HG03565 (cell line): Measurements from ENCODE around the gene LCLAT1.
A peak's percentile ranks its signal among the peaks of the same experiment; 100 is the strongest.
"Not testable (repeated sequence)": the region's sequence is repeated elsewhere in the genome, so short reads cannot be mapped to it uniquely, and the experiment has no call there.

Source experiments
- ATAC-seq: cut with Tn5 transposase; IDR thresholded peaks from one replicate; pipeline ENCODE4 v1.9.1; 2021; ENCODE audit warnings: mild to moderate bottlenecking, moderate library complexity; ENCODE audit not compliant: unreplicated experiment

Gene LCLAT1

DNA sequence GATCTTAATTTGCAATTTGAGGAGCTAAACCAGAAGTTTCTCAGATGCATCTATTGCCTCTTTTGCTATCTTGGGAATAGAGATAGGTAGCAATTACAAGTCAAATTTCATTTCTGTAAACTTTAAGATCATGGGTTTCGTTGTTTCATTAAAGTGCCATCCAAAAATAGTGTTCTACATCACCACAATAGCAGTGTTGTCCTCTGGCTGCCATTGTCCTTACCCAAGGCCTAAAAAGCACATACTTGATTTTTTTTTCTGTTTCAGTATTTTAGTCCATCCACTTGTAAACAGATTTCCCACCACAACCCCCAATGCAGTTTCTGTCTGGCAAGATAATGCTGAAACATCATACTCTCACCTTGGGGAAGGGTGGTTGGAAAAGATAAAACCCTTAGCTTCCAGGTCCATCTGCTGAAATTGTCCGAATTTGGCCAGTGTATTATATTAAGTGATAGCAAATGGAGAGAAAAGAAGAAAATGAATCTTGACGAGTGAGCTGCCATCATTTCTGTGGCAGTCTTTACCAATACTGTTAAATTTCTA, 136.2 kb downstream of the LCLAT1 start:
- ATAC-seq: no peak

DNA sequence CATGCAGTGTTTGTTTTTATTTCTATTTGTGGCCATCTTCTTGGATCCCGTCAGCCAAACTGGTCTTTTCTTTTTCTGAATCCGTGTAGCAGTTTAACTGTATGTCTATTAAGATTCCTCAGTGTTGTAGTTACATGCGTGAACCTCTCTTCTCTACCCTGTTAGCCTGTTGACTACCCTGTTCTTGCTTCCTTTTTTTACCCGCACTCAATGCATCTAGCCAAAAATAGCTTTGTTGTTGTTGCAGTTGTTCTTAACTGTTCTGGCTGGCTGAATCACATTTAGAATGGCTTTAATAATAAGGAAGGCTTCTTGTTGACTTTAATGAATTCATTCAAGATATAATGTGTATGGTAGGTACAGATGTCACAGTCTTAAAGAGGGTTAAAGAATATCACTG, 137.1 kb downstream of the LCLAT1 start:
- ATAC-seq: no peak

DNA sequence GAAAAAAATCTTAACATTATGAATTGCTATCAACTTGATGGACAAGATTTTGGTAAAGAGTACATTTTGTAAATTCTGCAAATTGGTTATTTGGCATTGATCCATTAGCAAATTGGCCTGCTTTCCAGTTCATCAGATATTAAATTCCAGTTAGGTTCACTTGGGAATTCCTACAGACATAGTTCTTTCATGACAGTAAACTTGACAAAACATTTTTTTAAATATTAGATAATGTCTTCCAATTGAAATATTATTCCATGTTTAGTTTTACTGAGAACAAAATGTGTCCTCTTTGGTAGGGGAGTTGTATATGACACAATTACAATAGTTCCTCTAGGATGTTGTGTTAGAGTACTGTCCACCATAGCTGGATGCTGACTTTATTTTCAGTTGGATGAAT, 141.9 kb downstream of the LCLAT1 start:
- no peak for ATAC-seq

DNA sequence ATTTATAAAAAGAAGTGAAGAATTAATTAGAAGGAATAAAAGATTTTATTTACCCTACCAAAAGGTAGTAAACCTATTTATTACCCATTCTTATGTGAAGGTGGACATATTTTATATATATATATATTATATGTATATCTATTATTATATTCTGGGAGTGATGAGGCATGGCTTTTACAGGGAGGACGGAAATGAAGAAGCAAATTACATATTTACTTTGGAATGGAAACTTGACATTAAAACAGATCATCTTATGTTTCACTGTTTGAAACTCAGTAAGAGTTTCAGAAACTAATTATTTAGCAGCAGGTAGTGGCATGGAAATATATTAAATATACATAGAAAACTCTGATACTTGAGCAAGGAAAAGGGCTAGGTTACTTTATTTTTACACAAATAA, 143.4 kb downstream of the LCLAT1 start:
- ATAC-seq: no peak

DNA sequence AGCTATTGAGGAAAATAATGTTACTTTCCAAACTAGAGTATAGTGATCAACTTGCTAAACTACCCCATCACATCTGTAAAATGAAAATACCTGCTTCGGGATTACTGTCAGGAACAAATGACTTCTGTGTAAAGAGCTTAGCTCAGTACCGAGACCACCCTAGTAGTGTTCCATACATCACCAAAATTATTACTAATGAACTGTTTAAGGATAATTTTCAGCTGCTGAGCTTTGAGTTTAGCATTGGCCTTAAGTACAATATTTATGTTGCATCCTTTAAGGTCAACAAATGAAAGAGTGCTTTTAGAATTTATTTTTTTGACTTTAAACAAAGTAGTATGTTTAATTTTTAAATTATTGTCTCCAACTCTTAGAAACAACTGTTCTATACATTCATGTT, 144.1 kb downstream of the LCLAT1 start:
- ATAC-seq: no peak

DNA sequence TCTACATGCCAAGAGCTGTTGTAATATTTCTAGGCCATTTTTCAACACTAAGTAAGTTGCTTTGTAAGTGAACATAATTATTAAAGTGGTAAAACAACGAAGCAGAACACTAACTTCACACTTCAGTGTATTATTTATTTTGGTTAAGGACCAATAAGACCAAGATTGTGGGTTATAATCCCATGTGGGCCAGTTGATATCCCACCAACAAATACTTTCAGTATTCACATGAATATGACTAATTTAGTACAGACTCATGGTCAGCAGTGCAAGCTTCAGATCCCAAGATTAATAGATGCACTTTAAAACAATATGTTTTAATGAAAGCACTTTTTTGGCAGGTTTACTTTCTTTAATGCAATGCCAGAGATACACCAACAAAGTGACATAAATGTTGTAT, 154.3 kb downstream of the LCLAT1 start:
- ATAC-seq: no peak

DNA sequence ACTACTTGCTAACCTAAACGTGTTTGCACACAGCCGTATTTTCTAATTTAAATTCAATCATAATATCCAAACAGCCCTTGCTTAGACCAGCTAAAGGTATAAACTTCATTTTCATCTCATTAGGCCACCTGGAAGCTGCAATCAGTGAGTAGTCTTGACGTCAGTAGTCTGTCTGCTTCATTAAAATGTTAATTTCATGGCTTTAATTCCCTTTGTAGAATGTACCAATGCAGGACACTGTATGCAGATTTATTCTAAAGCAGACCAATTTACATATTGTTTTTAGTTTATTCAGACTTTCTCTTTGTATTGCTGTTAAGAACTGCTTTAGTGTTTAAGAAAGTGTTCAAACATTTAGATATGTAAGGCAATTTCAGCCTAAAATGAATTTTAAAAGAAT, 158.2 kb downstream of the LCLAT1 start:
- ATAC-seq: no peak

DNA sequence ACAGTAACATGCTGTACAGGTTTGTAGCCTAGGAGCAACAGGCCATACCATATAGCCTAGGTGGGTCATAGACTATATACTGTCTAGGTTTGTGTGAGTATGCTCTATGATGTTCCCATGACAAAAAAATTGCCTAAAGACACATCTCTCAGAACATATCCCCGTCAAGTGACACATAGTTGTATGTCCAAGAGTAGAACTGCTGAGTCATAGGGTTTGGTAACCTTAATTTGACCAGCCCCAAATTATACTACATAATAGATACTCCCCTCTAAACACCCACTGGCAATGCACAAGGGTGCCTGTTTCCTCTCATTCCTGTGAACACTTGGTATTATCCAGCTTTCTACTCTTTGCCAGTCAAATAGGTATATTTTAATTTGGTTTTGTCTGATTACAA, 161.6 kb downstream of the LCLAT1 start:
- no peak for ATAC-seq

DNA sequence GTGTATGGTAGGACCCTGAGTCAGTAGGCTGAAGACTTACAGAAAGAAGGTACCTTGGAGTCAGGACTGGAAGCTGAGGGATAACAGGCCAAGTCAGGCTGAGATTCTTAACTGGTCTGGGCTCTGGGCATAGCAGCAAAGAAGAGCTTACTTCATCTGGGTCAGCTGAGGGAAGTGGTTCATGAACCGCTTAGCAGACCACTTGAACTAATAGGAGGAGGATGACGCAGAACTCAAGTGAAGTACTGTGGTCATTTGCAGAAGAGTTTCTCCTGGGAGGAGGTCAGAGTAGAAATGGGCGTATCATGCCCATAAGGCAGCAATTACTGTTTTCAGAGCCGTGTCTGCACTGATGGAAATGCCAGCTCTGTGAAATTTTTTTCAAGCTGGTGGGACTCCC, 164.5 kb downstream of the LCLAT1 start:
- no peak for ATAC-seq

DNA sequence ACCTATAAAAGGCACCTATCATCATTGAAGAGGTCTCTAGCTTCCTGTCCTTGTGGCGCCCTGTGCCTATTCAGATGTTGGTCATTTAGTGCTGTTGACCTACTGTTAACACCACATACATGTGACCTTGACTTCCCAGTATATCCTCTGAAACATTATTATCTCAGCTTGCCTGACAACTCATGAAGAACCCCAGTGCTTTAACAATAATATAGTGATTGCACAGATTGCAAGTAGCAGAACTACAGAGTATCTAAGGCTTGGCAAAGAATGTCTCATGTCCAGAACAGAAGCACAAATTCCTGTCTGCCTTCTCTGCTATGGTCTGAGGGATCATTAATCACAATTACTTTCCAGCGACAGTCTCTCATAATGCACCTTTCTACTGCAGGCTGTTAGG, 165.3 kb downstream of the LCLAT1 start:
- ATAC-seq: no peak

DNA sequence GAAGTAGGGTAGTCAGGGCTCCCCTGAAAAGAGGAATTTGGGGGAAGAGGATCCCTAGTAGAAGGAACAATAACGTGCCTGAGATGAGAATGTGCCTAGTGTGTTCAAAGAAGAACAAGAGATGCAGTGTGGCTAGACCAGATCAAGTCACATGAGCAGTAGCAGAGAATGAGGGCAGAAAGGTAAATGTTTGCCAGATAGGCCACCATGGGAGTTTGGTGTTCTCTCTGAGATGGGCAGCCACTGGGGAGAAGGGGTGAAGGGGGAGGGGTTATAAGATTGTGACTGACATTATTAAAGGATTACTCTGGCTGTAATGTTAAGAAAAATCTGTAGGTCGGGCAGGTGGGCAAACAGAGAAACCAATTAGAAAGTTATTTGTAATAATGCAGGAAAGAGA, 166.0 kb downstream of the LCLAT1 start:
- ATAC-seq: no peak

DNA sequence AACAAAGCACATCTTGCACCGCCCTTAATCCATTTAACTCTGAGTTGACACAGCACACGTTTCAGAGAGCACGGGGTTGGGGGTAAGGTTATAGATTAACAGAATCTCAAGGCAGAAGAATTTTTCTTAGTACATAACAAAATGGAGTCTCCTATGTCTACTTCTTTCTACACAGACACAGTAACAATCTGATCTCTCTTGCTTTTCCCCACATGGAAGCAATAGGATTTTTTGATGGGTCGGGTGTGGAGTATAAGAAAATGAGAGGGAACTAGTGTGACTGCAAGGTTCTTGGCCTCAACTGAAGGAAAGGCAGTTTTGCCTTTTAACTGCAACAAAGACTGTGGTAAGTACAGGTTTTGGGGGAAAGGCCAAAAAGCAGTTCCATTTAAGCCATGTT, 167.2 kb downstream of the LCLAT1 start:
- ATAC-seq: not testable (repeated sequence)

DNA sequence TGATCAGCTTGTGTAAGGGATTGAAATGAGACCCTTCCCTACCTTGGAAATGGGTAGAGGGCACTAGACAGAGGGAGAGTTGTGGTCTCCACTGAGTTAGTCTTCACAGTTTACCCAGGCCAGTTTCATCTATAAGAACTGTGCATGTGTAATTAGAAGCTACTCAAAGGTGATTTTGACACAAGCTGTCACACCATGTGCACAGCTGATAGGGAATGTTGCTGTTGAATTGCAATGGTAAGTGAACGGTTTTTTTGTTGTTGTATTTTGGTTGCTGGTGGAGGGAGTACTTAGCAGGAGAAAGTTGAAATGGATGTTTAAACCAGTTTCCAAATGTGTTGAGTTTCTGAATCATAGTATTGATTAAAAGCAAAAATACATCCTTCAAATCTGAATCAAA, 168.9 kb downstream of the LCLAT1 start:
- no peak for ATAC-seq

DNA sequence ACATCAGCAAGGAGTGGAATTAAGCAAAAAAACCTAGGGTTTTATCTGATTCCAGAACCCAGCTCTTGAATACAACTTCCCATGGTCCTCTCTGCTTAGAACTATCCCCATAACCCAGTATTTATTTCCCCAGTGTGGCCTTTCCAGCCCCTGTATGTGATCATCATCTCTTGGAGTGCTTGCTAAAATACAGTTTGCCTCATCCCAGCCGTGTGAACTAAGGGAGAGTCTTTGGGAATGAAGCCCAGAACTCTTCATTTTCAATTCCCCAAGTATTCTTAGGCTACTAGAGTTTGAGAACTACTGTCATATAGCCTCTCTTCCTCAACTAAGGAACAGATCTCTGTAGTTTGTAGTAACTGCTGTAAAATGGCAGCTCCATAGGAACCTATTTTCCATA, 173.1 kb downstream of the LCLAT1 start:
- ATAC-seq: no peak

DNA sequence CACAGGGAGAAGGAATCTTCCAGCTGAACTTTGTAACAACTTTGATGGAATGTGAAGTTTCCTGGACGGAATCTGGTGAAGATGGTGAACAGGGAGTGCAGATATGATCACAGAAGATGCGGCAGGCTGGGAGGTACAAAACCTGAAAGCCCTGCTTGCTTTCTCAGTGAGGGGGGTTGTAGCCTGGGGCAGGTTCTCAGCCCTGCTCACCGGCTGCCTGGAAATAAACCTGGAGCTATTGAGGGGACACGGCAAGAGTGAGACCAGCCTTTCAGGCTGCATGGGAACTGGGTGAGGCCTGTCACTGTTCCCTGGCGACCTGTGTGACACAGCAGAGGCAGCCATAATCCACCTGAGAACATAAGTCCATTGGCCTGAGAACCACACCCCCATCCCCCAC, 174.8 kb downstream of the LCLAT1 start:
- ATAC-seq: no peak

DNA sequence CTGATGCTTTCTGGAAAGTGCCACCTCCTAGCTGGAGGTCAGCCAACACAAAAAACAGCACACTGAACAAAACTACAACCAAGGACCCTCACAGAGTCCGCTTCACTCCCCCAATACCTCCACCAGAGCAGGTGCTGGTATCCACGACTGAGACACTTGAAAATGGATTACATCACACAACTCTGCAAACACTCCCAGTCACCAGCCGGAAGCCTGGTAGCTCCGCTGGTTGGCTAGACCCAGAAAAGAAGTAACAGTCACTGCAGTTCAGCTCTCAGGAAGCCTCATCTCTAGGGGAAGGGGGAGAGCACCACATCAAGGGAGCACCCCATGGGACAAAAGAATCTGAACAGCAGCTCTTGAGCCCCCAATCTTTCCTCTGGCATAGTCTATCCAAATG, 175.4 kb downstream of the LCLAT1 start:
- no peak for ATAC-seq

DNA sequence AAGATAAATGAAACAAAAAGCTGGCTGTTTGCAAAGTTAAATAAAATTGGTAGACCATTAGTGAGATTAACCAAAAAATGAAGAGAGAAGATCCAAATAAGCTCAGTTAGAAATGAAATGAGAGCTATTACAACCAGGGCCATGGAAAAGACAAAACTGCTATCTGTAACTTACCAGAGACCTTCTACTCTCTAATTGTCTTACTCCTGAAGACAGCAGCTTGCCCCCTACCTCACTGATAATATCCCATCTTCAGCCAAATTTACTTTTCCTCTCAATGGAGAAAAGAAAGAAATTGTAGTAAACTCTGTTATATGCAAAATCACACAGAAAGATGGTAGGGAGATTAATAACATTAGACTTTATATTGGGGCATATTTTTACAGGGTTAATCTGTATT, 178.2 kb downstream of the LCLAT1 start:
- ATAC-seq: no peak

DNA sequence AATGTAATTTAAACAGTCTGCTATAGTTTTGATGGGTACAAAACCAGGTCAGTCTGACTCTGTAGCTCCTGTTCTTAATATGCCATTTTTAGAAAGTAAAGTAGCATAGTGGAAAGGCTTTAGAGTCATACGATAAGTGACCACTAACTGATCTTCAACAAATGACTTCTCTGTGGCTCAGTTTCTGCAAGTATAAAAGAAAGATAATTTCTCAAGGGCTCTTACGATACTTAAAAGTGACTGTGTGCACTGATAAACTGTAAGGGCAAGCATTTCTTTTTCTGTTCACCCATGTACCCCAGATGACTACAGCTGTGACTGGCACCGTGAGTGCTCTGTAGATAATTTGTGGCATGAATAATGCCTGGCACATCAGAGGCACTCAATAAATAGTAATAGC, 178.7 kb downstream of the LCLAT1 start:
- ATAC-seq: no peak

DNA sequence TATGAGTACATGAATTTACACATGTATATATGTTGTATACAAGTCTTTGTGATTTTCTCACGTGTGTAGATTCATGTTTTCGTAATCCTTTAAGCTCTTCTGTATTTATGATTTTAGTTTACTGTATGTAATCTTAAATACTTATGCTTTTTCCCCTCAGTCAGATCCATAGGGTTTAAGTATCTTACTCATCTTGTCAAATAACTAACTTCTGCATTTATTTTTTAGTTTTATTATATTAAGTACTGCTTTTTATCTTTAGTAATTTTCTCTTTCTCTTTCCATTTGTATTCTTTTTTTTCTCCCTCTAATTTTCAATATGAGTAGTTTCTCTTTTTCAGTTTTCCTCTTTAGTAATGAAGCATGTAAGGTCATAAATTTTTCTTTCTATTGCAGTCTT, 179.4 kb downstream of the LCLAT1 start:
- no peak for ATAC-seq

DNA sequence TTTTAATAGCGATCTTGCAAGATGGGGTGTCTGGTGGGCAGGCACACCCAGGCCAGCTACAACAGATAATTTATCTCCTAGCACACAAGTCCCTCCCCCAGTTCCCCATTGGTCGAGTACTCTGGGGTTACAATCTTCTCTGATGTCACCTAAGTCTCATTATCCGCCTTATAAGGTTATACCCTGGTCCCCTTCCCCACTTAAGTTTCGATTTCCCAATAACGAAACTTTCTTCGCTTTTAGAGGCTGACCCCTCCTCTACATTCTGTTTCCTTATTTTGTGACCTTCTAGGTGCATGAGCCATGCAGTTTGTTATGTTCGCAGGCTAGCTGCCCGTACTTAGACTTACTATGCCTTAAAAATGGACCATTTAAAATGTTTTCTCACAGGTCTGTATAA, 180.1 kb downstream of the LCLAT1 start:
- peak; percentile 39 for ATAC-seq

DNA sequence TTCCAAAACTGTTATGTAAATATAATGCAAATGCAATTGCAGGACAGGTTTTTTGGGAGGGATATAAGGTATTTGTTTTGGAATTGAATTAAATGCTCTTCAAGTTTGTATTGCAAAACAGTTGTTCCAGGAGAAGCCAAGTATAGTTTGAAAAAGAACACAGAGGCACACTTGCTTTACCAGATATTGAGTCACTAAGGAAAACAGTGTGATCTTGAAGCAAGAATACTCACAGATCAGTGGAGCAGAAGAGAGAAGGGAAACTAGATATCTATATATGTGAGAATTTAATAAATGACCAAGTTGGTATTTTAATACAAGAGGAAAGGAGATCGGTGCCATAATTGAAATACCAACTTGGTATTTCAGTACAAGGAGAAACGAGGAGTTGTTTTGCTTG, 181.3 kb downstream of the LCLAT1 start:
- no peak for ATAC-seq

DNA sequence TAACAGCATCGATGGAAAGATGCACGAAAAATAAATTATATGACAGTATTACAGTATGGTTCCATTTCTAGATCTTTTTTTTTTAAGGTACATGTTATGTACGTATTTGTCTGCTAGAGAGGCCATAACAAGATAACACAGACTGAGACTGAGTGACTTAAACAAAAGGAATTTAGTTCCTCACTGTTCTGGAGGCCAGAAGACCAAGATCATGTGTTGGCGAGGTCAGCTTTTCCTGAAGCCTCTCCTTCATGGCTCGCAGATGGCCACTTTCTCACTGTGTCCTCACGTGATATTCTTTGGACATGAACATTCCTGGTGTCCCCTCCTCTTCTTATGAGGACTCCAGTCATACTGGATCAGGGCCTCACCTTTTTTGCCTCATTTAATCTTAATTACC, 182.8 kb downstream of the LCLAT1 start:
- ATAC-seq: no peak

DNA sequence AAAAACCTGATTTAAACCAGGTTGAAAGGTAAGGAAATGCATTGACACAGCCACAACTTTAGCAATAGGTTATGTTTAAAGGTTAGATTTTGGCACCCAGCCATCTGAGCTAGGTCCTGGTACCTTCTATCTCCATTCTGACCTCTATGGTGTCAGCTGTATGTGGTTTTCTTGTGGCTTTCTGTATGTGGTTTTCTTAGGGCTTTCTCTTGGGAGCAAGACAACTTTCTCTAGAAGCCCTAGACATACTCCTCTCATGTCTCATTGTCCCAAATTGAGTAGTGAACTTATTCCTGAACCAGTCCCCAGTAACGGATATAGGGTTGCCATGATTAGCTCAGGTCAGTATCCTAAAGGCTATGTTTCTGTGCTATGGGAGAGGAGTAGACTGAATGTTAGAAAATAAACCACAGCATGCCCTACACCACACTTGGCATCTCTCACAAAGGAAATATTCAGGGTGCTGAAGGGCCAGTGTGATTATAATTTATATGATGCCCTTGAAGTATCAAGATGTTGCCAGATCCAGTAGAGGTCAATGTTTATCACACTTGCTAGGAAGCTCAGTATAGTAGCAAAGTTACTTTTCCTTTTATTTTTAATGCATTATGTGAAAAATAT, 184.1 kb downstream of the LCLAT1 start:
- no peak for ATAC-seq
